Measurements from ENCODE around the gene CASKIN1. TPM values are rescaled to one million over a fixed set of nuclear protein-coding genes. Genes with fewer than 3 reads are reported as not detected.

The CASKIN1 gene
- total and polyA plus RNA-seq, 2 of the 8 experiments (the other 6 are each of a cell fraction or from before 2014, with no cell fraction given): 1.2 to 6.4 TPM

DNA sequence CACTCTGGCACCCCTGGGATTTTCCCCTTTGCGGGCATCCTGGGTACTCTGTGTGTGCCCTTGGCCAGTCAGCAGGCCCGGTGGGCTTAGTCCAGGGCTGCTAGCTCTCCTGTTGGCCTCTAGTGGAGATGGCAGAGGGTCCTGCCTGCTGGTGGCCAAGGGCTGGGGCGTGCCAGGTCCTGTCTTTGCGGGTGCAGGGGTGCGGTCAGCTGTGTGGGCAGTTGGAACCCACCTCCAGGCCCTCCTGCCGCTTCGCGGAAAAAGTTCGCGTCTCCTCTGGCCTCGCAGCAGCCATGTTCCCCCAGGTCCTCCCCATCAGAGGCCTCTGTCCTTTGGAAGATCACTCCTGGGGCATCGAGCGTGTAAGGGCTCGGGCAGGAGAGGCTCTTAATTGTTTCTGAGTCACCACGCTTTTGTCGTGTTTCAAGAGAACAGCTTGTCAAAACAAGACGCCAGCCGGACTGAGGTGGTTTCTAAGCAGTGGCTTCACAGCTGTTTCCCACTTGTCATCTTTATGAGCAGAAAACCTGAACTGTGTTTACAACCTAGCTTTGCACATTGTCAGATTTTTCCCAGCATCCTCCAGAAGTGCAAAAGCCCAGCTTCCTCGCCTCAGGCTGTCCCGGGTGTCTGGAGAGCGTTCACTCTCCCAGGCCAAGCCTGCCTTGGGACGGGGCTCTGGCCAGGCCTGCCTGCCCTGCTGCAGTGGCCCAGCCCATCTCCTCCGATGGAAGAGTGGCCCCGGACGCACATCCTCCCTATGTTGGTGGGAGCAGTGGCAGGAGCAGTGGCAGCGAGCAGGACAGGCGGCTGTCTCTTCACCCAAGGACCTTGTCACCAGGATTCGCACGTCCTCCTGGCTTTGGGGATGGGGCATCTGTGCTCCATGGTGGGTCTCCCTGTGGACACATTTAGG is 34.9 kb upstream of the CASKIN1 start (continued):
- TF ChIP-seq SRF (IDR thresholded peaks at IDR 0.05; ENCODE audit: low read depth, low read length): no peak

Data from H1 (cell line).